Transverse colon (tissue), 4 donors: ENCODE measurements around the gene SLC13A1. TPM values are rescaled to one million over a fixed set of nuclear protein-coding genes. Genes with fewer than 3 reads are reported as not detected.

Experiments
- DNase-seq: peaks from one replicate; pipeline ENCODE4 v3.0.0-alpha.2; 2019
- H3K27ac ChIP-seq, 4 donors: fragments of 200-600 bp; sonication (generic); 2 replicates each; pipeline ENCODE4 v1.5.1; 2016 to 2018; ENCODE audit warnings: inconsistent platforms in 4 of 4
- H3K27me3 ChIP-seq: fragments of 200-600 bp; sonication (generic); 2 replicates; pipeline ENCODE4 v1.5.1; 2017; ENCODE audit warnings: inconsistent platforms
- H3K36me3 ChIP-seq, 4 donors: fragments of 200-600 bp; sonication (generic); 2 replicates each; pipeline ENCODE4 v1.5.1; 2017 to 2019; ENCODE audit warnings: inconsistent platforms in 4 of 4
- H3K4me1 ChIP-seq, 4 donors: fragments of 200-600 bp; sonication (generic); 2 replicates each; pipeline ENCODE4 v1.5.1; 2017 to 2020; ENCODE audit warnings: inconsistent platforms in 4 of 4
- H3K4me3 ChIP-seq, 4 donors: fragments of 200-600 bp; sonication (generic); 1 replicate in 1 of 4; 2 replicates in 3 of 4; pipeline versions ENCODE4 v1.5.1 to v1.6.1; 2017 to 2019; ENCODE audit warnings: inconsistent platforms in 4 of 4
- H3K9me3 ChIP-seq, 2 donors: fragments of 200-600 bp; sonication (generic); 2 replicates each; pipeline ENCODE4 v1.5.1; 2017 to 2019; ENCODE audit warnings: inconsistent platforms in 2 of 2
- EP300 ChIP-seq: sonication (generic); formaldehyde crosslinking; IDR thresholded peaks from one replicate; pipeline ENCODE4 v1.6.1; 2017; ENCODE audit warnings: antibody characterized with exemption, low read depth
- POLR2A ChIP-seq: fragments of 450-650 bp; IDR thresholded peaks from one replicate; pipeline ENCODE4 v1.6.1; 2016; ENCODE audit warnings: antibody characterized with exemption, mild to moderate bottlenecking, moderate library complexity
- POLR2AphosphoS5 ChIP-seq, 3 donors: sonication (generic); formaldehyde crosslinking; IDR thresholded peaks; one replicate each; pipeline ENCODE4 v1.6.1; 2016; ENCODE audit warnings: antibody characterized with exemption in 3 of 3
- WGBS, 2 donors: methylation state at CpG; one replicate each; pipeline ENCODE4 v1.1.5; 2018; ENCODE audit warnings: low coverage in 1 of 2; 5-methylcytosine and 5-hydroxymethylcytosine counted together
- in situ Hi-C, 4 donors: fragments of 200-750 bp; cut with MboI; loops; one replicate each; pipeline versions ENCODE4 v1.15.0 to v1.15.1; 2017; ENCODE audit warnings: low sequenced_read_pairs in 3 of 4, low pct_ligation_motif_present in 1 of 4, low pct_unique_long_range_greater_than_20kb in 1 of 4
- intact Hi-C: fragments of 100-400 bp; cut with DNase I; formaldehyde crosslinking; loops from one replicate; pipeline ENCODE4 v1.15.1; 2023; ENCODE audit warnings: low total_unique reads
- total RNA-seq, 4 donors: library from RNA; depleted of rRNA; stranded (reverse); fragments of >200 nt; gene quantifications; one replicate each; pipeline ENCODE4 v1.1.0, GENCODE V29; 2016
- TF ChIP-seq, protein P1 (sequence below), 5 experiments: fragments of 200-600 bp in 3 of 5; fragments of 450-650 bp in 2 of 5; sonication (generic) in 3 of 5; IDR thresholded peaks; 1 replicate in 2 of 5; 2 replicates in 3 of 5; pipeline ENCODE4 v1.5.1; 2016 to 2017; ENCODE audit warnings: antibody characterized with exemption in 5 of 5, inconsistent platforms in 3 of 5, mild to moderate bottlenecking in 2 of 5, moderate library complexity in 1 of 5

Gene SLC13A1
- total RNA-seq, 4 donors from 2014 or later, result 2.1 to 7.5 TPM; not detected in 2

DNA sequence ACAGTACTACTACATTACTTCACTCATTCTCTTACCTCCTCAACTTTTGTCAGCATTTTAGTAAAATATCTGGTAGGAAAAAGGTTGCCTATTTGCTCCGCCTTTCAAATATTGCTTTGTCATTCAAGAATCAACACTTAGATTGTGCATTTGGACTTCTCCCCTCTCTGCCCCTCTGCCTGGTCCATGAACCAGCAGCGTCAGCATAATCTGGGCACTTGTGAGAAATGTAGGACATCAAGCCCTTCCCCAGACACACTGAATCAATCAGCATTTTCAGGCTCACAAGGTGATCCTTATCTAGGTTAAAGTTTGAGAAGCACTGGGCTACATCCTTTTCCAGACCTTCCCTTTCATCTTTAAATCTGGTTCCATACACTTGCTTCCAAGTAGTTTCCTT lies 16.3 kb downstream of the SLC13A1 start:
- Histone ChIP-seq H3K27me3 (no peaks in the 10 kb centered on the region), H3K9me3 (no peaks in the 10 kb centered on the region), H3K4me1 (no peaks in the 10 kb centered on the region), H3K4me3 (no peak overlapping the region), H3K36me3 (no peaks in the 10 kb centered on the region), H3K27ac (no peak overlapping the region)
- intact Hi-C loops, result no loop called here
- TF ChIP-seq, protein P1, sequence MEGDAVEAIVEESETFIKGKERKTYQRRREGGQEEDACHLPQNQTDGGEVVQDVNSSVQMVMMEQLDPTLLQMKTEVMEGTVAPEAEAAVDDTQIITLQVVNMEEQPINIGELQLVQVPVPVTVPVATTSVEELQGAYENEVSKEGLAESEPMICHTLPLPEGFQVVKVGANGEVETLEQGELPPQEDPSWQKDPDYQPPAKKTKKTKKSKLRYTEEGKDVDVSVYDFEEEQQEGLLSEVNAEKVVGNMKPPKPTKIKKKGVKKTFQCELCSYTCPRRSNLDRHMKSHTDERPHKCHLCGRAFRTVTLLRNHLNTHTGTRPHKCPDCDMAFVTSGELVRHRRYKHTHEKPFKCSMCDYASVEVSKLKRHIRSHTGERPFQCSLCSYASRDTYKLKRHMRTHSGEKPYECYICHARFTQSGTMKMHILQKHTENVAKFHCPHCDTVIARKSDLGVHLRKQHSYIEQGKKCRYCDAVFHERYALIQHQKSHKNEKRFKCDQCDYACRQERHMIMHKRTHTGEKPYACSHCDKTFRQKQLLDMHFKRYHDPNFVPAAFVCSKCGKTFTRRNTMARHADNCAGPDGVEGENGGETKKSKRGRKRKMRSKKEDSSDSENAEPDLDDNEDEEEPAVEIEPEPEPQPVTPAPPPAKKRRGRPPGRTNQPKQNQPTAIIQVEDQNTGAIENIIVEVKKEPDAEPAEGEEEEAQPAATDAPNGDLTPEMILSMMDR (IDR thresholded peaks at IDR 0.05), result no peak
- TF ChIP-seq POLR2AphosphoS5 (IDR thresholded peaks at IDR 0.05) (no peak), EP300 (no peak), POLR2A (no peak)
- DNase-seq, result no peak
- in situ Hi-C loops, result no loop called here
- 81 to 100% methylated on average over 1 to 2 of the region's 2 CpGs for whole genome bisulfite sequencing, 2 donors

DNA sequence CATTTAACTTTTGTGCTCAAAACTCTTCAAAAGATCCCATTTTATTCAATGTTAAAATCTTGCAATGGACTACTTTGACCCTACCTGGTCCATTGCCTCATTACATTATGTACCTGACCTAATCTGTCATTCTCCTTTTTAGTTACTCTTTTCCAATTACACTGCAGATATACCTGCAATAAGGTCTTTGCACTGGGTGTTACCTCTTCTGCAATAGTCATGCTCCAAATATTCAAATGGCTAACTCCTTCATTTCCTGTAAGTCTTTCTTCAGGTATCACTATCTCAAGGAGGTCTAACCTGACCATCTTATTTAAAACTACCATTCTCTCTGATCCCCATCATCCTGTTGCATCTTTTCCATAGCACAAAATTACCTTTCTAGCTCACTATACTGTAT lies 22.3 kb downstream of the SLC13A1 start:
- in situ Hi-C loops, result no loop called here
- H3K9me3 ChIP-seq, result no peaks in the 10 kb centered on the region
- H3K36me3 ChIP-seq, result no peaks in the 10 kb centered on the region
- no peak for DNase-seq
- no peak for TF ChIP-seq POLR2AphosphoS5 (IDR thresholded peaks at IDR 0.05)
- TF ChIP-seq, protein P1 (IDR thresholded peaks at IDR 0.05), result no peak
- no peak for TF ChIP-seq EP300
- no peak for TF ChIP-seq POLR2A
- intact Hi-C loops, result no loop called here
- no peak overlapping the region for H3K4me3 ChIP-seq
- no peaks in the 10 kb centered on the region for H3K4me1 ChIP-seq
- no peaks in the 10 kb centered on the region for H3K27me3 ChIP-seq
- H3K27ac ChIP-seq, result no peak overlapping the region

DNA sequence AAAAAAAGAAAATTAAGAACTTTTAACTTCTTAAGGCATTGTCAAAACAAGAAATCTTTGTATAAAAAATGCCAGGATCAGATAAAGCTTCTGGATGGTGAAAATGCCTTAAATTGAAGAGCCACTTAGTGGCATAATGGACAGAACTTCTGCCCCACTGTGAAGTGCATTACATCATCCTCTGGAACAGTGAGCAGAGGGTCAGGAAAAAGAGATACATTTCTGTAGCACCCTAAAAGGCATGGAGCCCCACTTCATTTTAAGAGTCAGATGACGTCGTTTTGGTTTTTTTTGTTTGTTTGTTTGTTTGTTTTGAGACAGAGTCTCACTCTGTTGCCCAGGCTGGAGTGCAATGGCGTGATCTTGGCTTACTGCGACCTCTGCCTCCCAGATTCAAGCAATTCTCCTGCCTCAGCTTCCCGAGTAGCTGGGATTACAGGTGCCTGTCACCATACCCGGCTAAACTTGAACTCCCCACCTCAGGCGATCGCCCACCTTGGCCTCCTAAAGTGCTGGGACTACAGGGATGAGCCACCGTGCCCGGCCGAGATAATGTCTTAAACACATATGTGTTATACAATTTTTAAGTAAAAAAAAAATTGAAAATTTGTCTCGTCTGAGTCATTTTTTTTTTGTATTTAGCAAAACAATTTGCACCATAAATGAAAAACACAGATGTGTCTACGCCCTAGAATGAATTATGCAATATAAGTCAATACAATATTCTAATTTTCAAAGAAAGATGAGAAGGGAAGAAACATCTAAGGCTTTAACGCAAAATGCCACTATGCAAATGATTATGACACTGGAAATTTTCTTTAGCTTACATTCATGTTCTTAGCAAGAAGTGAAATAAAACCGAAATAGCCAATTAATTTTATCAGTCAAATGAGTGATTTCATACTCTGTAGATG lies 29.2 kb downstream of the SLC13A1 start:
- H3K9me3 ChIP-seq, result no peaks in the 10 kb centered on the region
- in situ Hi-C loops, result no loop called here
- no peak overlapping the region for H3K27ac ChIP-seq
- WGBS, 2 donors, result 77 to 88% methylated on average over 14 to 15 of the region's 15 CpGs
- TF ChIP-seq POLR2AphosphoS5 (IDR thresholded peaks at IDR 0.05) (no peak), EP300 (no peak), POLR2A (no peak)
- TF ChIP-seq, protein P1 (IDR thresholded peaks at IDR 0.05), result no peak
- H3K4me1 ChIP-seq, result no peaks in the 10 kb centered on the region
- intact Hi-C loops, result no loop called here
- no peaks in the 10 kb centered on the region for H3K36me3 ChIP-seq
- no peak overlapping the region for H3K4me3 ChIP-seq
- H3K27me3 ChIP-seq, result no peaks in the 10 kb centered on the region
- no peak for DNase-seq

DNA sequence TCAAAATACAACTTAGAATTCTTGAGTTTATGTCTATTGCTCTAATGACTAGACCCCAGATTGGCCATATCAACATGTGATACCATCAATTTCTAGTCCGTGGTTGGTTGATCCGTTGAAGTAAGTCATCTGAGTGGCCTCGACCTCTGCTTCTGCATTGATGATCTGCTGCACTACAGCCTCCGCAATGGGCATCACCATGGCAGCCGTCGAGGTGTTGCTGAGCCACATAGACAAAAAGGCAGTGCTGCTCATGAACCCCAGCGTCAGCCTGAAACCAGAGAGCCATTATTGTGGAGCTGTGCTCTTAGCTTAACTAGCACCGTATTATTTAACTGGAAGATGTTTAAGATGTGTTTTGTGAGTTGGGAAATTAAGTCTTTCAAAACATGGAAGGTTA lies 30.7 kb downstream of the SLC13A1 start:
- intact Hi-C loops (no loop called here), in situ Hi-C loops (no loop called here)
- no peaks in the 10 kb centered on the region for H3K27me3 ChIP-seq
- H3K4me1 ChIP-seq, result no peaks in the 10 kb centered on the region
- H3K27ac ChIP-seq, result no peak overlapping the region
- H3K36me3 ChIP-seq, result no peaks in the 10 kb centered on the region
- 85 to 91% methylated on average over 4 to 8 of the region's 8 CpGs for WGBS, 2 donors
- H3K9me3 ChIP-seq, result no peaks in the 10 kb centered on the region
- TF ChIP-seq, protein P1 (IDR thresholded peaks at IDR 0.05), result no peak
- TF ChIP-seq POLR2AphosphoS5 (IDR thresholded peaks at IDR 0.05), result no peak
- no peak for TF ChIP-seq EP300
- no peak for TF ChIP-seq POLR2A
- no peak for DNase-seq
- no peak overlapping the region for H3K4me3 ChIP-seq
